ENCODE data around the gene CDCP1.
"Not testable (repeated sequence)": the region's sequence is repeated elsewhere in the genome, so short reads cannot be mapped to it uniquely, and the experiment has no call there.

Gene CDCP1

DNA sequence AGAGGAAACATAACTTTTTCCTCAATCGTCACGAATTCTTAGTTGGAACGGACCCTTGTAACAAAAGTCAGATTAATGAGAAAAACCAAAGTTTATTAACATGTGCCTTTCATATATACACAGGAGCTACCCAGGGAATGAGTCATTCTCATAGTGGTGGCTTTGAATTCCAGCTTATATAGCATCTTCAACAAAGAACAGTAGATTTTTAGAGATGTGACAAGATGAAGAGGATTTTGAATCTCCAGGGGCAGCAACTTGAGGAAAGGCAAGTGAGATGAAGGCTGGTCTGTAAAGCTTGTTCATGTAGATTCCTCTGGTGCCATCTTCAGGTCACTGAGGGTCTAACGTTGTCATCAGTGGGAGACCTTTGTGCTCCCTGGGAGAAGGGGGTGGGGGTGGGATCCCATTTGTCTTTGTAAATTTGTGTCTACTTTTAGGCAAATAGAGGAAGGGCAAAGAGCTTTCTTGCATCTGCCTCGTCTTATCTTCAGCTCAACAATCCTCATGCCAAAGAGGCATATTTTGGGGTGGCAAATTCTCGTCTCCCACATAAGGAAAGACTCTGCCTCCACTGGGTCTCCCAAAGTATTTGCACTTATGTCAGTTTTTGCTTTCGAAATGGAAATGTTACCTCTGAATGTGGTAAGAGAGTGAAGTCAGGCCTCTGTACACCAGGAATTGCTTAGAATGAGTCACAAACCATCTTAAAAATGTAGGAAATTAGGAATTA is 90.6 kb downstream of the CDCP1 start:
- no peak for DNase-seq (ENCODE audit: low spot score)

GRCh38 chr3:45055032-45055410 is 91.2 kb downstream of the CDCP1 start:
- no peak for DNase-seq (ENCODE audit: low spot score)

GRCh38 chr3:45054196-45054857 is 91.9 kb downstream of the CDCP1 start:
- peak; percentile 53 for DNase-seq (ENCODE audit: low spot score)

DNA sequence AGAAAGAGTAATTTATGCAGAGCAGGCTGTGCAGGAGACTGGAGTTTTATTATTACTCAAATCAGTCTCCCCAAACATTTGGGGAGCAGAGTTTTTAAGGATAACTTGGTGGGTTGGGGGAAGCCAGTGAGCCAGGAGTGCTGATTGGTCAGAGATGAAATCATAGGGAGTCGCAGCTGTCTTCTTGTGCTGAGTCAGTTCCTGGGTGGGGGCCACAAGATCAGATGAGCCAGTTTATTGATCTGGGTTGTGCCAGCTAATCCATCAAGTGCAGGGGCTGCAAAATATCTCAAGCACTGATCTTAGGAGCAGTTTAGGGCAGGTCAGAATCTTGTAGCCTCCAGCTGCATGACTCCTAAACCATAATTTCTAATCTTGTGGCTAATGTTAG is 92.4 kb downstream of the CDCP1 start:
- DNase-seq (ENCODE audit: low spot score): not testable (repeated sequence)

DNA sequence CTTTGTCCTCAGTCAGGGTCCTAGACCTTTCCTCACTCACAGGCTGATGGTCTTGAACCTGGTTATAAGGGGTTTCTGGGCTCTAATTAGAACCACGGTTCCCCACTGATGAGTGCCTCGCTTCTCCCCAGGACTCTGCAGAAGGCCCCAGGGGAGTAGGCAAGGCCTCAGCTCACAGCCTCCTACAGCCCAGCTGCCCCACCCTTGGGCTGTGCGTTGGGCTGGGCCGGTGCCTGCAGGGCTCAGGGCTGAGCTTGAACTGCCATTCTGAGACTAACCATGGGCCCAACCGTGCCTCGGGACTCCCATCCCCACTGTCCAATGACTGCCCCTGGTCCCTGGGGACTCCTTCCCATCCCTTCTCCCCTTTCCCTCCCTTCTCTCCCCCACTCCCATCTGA is 94.5 kb downstream of the CDCP1 start:
- no peak for DNase-seq (ENCODE audit: low spot score)

- no peak for DNase-seq (ENCODE audit: low spot score)
These were observed 96.4 kb downstream of the CDCP1 start for GRCh38 chr3:45049807-45050206.

DNA sequence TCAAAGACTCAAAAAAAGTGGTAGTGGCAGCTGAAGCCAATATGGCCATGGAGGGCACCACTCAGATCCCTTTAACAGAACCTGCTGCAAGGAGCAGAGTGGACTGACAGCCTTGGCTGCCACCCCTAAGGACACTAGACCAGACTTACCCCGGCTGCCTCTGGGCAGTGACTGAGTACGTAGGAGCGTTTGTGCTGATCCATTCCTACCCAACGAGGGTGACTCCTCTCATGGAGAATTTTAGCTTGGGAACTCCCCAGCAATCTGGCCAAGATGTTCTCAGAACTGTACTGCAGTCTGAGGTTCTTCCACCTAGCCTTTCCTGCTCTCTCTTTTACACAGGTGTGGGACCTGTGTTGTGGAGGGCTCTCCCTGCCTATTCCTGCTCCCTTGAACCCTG is 97.9 kb downstream of the CDCP1 start:
- DNase-seq (ENCODE audit: low spot score): no peak

- peak; percentile 65 for DNase-seq (ENCODE audit: low spot score)
These were observed 102.4 kb downstream of the CDCP1 start for GRCh38 chr3:45043728-45044299.

GRCh38 chr3:45042162-45042561 is 104.0 kb downstream of the CDCP1 start:
- no peak for DNase-seq (ENCODE audit: low spot score)

GRCh38 chr3:45041666-45042065 is 104.5 kb downstream of the CDCP1 start:
- DNase-seq (ENCODE audit: low spot score): no peak

DNA sequence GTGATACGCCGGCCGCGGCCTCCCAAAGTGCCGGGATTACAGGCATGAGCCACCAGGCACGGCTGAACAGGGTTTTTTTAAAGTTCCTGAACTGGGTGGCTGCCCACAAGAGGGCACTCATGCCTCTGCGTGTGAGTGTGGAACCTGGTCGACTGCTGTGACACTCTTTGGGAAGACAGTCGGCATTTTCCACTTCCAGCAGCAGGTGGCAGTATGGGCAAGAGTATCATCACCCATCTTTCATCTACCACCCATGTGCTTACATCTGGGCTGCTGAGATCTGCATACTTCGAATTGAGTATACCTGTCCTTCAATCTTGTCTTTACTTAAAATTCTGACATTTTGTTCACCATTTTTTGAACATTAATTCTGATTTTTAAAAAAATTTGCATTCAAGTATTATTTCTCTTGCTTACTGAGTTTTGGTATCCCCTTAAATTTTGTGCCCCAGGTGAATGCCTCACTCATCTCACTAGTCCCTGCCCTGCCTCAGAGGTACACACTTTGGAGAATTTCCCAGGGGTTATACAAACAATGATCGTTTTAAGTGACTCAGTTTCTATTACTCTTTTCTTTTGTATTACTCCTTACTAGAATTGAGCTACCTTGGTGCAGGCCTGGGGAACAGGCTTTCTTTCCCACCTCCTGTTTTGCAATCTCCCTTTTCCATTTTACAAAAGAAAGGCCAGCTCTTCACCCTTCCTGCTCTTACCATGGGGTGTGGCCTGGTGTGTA is 108.3 kb downstream of the CDCP1 start:
- peak; percentile 91 for DNase-seq (ENCODE audit: low spot score)

DNA sequence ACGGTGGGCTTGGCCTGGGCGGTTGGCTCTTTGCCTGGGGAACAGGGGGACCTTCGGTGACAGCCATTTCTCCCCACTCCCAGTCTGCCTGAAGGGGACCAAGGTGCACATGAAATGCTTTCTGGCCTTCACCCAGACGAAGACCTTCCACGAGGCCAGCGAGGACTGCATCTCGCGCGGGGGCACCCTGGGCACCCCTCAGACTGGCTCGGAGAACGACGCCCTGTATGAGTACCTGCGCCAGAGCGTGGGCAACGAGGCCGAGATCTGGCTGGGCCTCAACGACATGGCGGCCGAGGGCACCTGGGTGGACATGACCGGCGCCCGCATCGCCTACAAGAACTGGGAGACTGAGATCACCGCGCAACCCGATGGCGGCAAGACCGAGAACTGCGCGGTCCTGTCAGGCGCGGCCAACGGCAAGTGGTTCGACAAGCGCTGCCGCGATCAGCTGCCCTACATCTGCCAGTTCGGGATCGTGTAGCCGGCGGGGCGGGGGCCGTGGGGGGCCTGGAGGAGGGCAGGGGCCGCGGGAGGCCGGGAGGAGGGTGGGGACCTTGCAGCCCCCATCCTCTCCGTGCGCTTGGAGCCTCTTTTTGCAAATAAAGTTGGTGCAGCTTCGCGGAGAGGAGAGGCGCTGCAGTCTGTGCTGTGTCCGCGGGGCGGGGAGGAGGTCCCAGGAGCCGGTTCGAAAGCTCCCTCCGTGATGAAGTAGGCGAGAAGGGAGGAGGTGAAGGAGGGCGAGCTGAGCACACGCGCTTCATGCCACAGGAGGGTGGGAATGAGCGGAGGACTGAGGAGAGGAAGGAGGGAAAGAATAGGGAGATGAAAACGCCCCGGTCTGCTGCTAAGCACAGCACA is 110.5 kb downstream of the CDCP1 start:
- DNase-seq (ENCODE audit: low spot score): peak; percentile 66

GRCh38 chr3:45034612-45035252 is 111.4 kb downstream of the CDCP1 start:
- DNase-seq (ENCODE audit: low spot score): no peak

DNA sequence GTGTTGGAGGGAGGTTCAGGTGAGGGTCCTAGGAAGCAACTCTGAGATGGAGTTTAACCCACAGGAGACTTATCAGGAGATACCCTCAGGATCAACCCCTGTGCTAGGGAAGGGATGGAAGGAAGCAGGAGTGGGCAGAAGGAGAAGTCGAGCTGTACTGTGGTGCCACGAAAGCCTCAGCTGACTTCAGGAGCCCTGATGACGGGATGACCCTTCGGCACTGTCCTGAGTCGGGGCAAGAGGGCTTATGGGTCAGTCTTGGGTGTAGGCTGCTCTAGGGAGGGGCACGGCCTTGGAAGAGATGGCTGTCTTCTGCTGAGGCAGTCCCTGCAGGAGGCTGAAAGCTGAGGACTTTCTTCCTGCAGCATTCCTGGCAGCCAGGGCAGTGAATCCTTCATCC is 112.4 kb downstream of the CDCP1 start:
- no peak for DNase-seq (ENCODE audit: low spot score)

Measured in AG08396 (cell line).